Hippocampal formation (tissue), 2 donors: ENCODE measurements around the gene NOX5.

Experiments used
- DNase-seq, 2 donors: peaks; one replicate each; lab custom pipeline; 2025; lab: John Stamatoyannopoulos, UW

Gene NOX5

DNA sequence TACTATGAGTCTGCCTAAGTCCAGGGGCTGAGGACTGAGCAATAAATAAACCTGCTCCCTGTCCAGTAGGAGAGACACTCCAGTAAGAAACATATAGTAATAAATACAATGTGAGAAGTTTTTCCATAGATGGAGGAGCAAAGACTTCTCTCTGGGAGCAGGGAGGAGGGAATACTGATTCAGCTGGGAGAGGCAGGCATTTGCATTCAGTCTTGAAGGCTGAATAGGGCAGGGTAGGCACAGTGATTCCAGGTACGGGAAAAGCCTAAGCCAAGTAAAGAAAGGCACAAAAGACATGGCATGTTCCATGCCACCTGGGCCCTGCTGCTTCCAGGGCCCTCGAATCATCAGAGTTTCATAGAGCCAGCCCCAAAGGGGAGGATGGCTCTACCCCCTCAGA is 86.3 kb downstream of the NOX5 start:
- no peak for DNase-seq

DNA sequence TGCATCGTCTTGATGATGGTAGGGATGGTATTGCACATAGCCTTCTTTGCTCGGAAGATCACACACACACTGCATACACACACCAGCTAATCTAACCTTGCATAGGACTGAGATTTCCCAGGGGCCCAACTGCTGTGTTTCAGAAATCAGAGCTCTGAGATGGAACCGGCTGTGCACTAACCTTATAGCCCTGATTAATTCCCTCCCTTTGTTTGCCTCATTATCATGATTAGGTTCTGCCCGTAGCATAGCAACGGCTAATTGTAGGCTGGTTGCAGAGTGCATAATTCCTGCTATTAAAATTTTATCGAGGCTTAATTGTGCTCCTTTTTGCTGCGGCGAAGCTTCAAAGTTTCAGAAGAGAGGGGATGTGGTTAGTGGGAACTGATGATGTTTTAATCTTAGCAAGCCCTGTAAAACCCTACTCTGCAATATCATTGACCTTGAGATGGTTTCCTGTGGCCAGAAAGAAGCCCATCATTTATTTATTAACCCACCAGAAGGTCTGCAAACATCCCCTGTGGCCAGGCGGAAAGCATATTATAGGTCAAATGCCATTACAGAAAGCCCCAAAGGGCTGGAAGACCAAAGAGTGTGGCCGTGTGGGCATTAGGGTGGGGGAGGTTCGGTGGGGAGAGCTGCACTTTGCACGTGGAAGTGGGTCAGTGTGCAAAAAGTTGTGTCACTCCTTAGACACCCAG is 89.7 kb downstream of the NOX5 start:
- DNase-seq, result no peak

DNA sequence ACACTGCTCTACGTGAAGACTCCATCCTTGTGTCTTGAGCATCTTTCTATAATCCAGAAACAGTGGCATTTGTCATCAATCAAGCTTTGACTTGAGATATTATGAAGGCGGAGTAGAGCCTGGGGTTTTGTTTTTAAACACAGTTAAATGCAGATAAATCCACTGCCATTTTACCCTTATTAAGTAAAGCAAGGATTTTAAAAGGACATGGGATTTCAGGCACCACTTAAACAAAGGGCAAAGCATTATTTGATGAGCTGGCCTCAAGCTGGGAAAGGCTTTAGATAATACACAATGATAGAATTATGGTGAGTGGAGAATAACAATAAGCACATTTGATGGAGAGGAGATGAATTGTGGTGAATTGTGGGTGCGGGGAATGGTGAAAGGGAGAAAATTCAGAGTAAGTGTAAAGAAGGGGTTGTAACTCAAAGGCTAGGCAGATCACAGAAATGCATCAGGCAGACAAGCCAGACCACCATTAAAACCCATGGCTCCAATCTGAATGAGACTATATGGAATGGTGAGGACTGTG is 91.0 kb downstream of the NOX5 start:
- DNase-seq, result no peak

DNA sequence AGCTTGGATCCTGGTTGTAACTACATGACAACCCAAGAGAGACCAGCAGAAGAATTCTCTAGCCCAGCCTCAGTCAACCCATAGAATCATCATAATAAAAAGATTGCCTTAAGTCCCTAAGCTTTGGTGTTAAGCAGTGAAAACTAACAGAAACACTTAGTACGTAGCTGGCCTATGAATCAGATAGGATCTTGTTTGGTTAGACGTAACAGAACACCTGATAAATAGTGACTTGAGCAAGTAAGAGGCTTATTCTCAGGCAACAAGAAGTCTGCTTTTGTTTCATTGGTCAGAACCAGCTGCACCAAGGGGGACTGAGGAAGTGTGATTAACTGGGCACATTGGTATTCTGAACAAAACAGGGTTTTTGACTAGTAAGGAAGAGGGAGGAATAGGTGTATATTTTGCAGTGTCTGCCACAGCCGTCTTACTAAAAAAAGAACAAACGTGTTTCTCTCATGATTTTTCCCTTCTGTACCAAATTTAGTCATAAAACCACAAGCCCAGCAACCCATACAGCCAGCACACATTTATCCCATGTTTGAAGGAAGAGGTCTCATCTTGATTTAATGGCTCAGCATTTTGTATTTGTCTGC is 92.6 kb downstream of the NOX5 start:
- no peak for DNase-seq
